GM23248 (cell line): ENCODE measurements around the gene SLC12A3.

ENCODE experiments used
- EZH2 ChIP-seq: fragments of 200-600 bp; sonication (generic); IDR thresholded peaks from 2 replicates; pipeline ENCODE4 v1.6.1; 2018; ENCODE audit warnings: antibody characterized with exemption, mild to moderate bottlenecking; ENCODE audit not compliant: insufficient read depth, poor library complexity, severe bottlenecking
- EZH2phosphoT487 ChIP-seq: fragments of 200-600 bp; sonication (generic); IDR thresholded peaks from 2 replicates; pipeline ENCODE4 v1.6.1; 2018; ENCODE audit warnings: antibody characterized with exemption, moderate library complexity, mild to moderate bottlenecking, low read depth; ENCODE audit not compliant: insufficient read depth

DNA sequence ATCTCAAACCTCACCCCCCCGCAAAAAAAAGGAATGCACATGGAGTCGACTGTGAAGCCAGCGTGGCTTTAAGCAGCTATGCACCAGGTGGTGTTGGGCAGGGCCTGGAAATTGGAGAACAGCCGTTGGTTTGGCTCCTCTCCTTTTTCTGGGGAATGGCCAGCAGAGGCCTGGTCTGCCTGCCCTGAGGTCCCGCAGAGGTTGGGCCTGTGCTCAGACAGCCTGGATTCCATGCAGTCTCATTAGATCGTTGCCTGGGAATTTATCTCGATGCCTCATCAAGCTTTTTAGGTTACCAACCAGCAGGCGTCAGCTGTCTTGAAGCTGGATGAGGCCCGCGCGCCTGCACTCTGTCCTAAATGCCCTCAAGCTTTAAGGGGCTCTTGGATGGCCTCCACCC is 9.8 kb downstream of the SLC12A3 start:
- TF ChIP-seq EZH2, result no peak
- TF ChIP-seq EZH2phosphoT487, result no peak
